ENCODE results near the gene CERS6. TPM values are rescaled to one million over a fixed set of nuclear protein-coding genes. Genes with fewer than 3 reads are reported as not detected.
"Not testable (repeated sequence)": the region's sequence is repeated elsewhere in the genome, so short reads cannot be mapped to it uniquely, and the experiment has no call there.

CERS6 gene
- total RNA-seq, 4 donors from 2014 or later = 25.9 to 57.2 (median 35.8) TPM

DNA sequence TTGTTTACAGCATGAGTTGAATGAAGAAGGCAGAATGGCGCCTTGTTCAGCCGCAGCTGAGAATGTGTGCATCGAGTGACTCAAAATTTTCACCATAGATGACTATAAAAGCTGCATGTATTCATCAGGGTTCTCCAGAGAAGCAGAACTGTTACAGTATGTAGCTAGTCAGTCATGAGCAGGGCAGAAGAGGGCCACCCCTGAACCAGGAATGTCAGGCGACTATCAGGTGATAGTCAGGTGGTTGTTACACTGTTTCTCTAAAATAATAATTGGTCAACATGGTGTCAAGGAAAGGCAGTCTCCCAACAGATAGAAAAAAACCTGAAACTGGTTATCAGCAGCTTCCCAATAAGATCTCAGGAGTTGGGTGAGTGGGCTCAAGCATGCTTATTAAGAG lies 326.2 kb downstream of the CERS6 start:
- ATAC-seq (ENCODE audit: low FRiP score) (no peak), DNase-seq (ENCODE audit: low spot score) (no peak)
- TF ChIP-seq, protein P1, sequence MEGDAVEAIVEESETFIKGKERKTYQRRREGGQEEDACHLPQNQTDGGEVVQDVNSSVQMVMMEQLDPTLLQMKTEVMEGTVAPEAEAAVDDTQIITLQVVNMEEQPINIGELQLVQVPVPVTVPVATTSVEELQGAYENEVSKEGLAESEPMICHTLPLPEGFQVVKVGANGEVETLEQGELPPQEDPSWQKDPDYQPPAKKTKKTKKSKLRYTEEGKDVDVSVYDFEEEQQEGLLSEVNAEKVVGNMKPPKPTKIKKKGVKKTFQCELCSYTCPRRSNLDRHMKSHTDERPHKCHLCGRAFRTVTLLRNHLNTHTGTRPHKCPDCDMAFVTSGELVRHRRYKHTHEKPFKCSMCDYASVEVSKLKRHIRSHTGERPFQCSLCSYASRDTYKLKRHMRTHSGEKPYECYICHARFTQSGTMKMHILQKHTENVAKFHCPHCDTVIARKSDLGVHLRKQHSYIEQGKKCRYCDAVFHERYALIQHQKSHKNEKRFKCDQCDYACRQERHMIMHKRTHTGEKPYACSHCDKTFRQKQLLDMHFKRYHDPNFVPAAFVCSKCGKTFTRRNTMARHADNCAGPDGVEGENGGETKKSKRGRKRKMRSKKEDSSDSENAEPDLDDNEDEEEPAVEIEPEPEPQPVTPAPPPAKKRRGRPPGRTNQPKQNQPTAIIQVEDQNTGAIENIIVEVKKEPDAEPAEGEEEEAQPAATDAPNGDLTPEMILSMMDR (IDR thresholded peaks at IDR 0.05) = no peak

DNA sequence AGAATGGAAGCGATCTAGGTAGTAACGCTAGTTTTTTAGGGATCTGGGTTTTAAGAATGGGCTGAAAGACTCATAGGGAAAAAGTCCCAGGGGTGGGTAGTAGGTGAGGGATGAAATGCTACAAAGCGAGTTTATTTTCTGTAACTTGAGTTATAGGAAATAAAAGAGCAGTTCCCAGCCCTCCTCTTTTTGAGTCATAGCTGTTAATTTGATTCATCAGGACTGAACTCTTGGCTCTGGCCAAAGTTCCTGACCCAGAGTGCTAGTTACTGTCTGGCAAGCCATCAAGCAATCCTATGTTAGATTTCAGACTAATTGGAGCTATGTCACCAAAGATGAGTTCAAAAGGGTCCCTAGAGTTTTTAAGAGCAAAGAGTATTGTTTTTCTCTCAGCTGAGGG lies 328.9 kb downstream of the CERS6 start:
- TF ChIP-seq, protein P1 (IDR thresholded peaks at IDR 0.05) = no peak
- ATAC-seq (ENCODE audit: low FRiP score) (peak; percentile 71), DNase-seq (ENCODE audit: low spot score) (no peak)

DNA sequence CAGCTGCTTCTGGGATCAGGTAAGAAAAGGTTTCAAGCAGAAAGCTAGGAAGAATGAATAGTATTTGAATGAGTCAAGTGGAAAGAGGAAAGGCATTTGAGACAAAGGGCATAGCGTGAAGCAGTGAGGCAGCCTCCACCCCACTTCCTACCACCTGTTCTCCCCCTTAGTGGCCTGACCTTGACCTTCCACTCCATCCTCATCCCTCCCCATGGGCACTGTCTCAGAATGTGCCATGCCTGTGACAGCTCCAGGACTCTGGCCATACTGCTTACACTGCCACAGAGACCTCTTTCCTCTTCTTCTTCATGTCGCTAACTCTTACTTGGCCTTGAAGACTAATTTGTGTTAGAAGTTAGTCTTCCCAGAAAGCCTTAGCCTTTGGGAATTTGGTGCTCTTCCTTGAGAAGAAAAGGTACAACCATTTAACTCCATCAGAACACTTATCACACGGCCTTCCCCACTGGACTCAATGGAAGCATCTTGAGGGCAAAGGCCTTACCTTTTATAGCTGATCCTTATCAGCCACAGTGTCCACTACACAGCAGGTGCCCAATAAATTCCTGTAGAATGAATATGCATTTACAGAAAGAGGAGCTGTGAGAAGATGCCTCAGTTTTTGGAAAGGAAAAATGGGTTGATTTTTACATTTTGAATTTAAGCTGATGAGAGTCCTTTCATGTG lies 331.2 kb downstream of the CERS6 start:
- TF ChIP-seq, protein P1 (IDR thresholded peaks at IDR 0.05) = no peak
- no peak for ATAC-seq (ENCODE audit: low FRiP score)

DNA sequence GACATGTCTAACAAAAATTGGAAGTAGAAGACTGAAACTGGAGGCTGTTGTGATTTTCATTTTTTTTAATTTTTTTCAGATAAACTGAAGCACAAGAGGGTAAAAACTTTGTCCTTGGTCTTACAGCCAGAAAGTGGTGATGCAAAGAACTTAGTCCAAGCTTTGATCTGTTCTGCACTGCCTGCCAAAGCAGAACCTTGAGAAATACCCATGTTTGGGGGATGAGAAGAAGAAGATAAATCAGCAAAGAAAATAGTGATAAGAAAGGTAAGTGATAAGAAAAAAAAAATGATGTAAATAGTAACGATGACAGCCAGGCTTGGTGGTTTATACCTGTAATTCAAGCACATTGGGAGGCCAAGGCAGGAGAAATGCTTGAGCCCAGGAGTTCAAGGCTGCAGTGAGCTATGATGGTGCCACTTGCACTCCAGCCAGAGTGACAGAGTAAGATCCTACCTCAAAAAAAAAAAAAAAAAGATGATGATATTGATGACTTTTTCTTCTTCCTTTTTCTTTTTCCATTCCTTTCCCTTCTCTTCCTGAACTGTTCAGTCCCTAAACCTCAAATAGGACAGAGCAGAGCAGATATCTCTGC lies 331.8 kb downstream of the CERS6 start:
- no peak for DNase-seq (ENCODE audit: low spot score)
- TF ChIP-seq, protein P1 (IDR thresholded peaks at IDR 0.05) = no peak
- ATAC-seq (ENCODE audit: low FRiP score) = no peak

More for the DNA sequence above, 331.2 kb downstream of the CERS6 start:
- DNase-seq (ENCODE audit: low spot score) = no peak

DNA sequence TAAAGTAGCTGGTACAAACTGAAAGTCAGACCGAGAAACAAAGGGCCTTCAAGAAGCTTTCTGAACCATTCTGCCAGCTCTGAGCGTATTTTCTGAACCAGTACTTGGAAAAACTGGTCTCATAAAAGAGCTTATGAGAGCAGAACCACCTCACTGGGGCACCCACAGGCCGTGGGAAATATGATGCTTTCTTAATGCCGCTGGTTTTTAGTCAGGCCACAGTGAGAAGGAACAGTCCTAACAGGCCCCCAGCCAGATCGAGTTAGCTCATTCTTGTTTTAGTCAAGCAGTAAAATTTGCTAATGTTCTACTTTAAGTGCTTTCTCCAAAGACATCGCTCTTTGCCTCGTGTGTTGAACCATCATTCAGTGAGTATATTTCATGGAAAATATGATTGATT lies 333.7 kb downstream of the CERS6 start:
- TF ChIP-seq, protein P1 (IDR thresholded peaks at IDR 0.05) = no peak
- no peak for ATAC-seq (ENCODE audit: low FRiP score)
- no peak for DNase-seq (ENCODE audit: low spot score)

DNA sequence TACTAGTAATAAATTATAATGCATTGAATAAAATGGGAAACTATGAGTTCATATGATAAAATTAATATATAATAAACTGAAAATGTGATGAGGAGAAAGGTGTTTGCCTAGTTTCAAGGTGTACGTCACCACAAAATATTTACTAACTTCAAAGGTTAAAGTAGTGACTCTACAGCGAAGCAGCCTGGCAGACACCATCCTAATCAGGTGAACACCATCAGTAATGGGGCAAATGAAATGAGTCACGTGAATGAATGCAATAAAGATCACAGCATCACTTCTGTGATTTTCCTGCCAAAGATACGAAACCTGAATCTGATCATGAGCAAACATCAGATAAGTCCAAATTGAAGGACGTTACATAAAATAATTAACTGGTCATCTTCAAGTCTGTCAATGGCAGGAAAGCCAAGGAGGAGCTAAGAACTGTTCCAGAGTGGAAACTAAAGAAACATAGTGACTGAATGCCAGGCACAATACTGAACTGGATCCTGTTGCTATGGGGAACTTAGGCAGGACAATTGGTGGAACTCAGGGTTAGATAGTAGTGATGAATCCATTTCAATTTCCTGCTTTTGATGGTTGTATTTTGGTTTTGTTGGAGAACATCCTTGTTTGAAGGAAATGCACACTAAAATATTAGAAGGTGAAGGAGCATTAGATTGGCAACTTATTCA lies 334.3 kb downstream of the CERS6 start:
- DNase-seq (ENCODE audit: low spot score) (no peak), ATAC-seq (ENCODE audit: low FRiP score) (no peak)
- TF ChIP-seq, protein P1 (IDR thresholded peaks at IDR 0.05) = no peak

DNA sequence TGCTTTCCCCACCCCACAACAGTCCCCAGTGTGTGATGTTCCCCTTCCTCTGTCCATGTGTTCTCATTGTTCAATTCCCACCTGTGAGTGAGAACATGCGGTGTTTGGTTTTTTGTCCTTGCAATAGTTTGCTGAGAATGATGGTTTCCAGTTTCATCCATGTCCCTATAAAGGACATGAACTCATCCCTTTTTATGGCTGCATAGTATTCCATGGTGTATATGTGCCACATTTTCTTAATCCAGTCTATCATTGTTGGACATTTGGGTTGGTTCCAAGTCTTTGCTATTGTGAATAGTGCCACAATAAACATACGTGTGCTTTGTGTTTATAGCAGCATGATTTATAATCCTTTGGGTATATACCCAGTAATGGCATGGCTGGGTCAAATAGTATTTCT lies 335.1 kb downstream of the CERS6 start:
- not testable (repeated sequence) for DNase-seq (ENCODE audit: low spot score); ATAC-seq (ENCODE audit: low FRiP score)
